HepG2 (cell line): ENCODE measurements around the gene PAIP1. TPM values are rescaled to one million over a fixed set of nuclear protein-coding genes. Genes with fewer than 3 reads are reported as not detected.

Experiments used
- ARNT ChIP-seq: fragments of 450-650 bp; IDR thresholded peaks from 2 replicates; pipeline ENCODE4 v1.6.1; 2017
- EEA1 ChIP-seq: sonication (generic); formaldehyde crosslinking; IDR thresholded peaks from 2 replicates; pipeline ENCODE4 v1.5.1; 2020; ENCODE audit warnings: mild to moderate bottlenecking, missing genetic modification reagents, borderline replicate concordance
- FLYWCH1 ChIP-seq: sonication (generic); formaldehyde crosslinking; IDR thresholded peaks from 2 replicates; pipeline ENCODE4 v1.8.1; 2023; ENCODE audit warnings: mild to moderate bottlenecking, missing genetic modification reagents
- HCFC1 ChIP-seq: fragments of 150-350 bp; IDR thresholded peaks from 2 replicates; pipeline ENCODE4 v1.6.1; 2014; ENCODE audit warnings: low read depth, low read length
- HDAC2 ChIP-seq: sonication (generic); formaldehyde crosslinking; IDR thresholded peaks from 2 replicates; pipeline ENCODE4 v1.4.0; 2020; ENCODE audit warnings: missing genetic modification reagents
- KLF6 ChIP-seq: IDR thresholded peaks from 2 replicates; pipeline ENCODE4 v1.8.0; 2016; ENCODE audit warnings: missing biosample characterization, missing genetic modification reagents
- KMT2A ChIP-seq: sonication (generic); formaldehyde crosslinking; IDR thresholded peaks from 2 replicates; pipeline ENCODE4 v1.4.0; 2020; ENCODE audit warnings: missing genetic modification reagents
- MAFK ChIP-seq, 2 experiments: IDR thresholded peaks in 1 of 2; conservative IDR thresholded peaks in 1 of 2; 2 replicates each; pipeline ENCODE4 v1.6.1; 2011; ENCODE audit warnings: improper control_type of control experiment in 2 of 2, low read length in 2 of 2
- MIXL1 ChIP-seq: IDR thresholded peaks from 2 replicates; pipeline ENCODE4 v1.6.1; 2016
- NR2C2 ChIP-seq: sonication (generic); formaldehyde crosslinking; IDR thresholded peaks from 2 replicates; pipeline ENCODE4 v1.4.0; 2020; ENCODE audit warnings: missing genetic modification reagents, mild to moderate bottlenecking, moderate library complexity, borderline replicate concordance
- SMAD3 ChIP-seq: sonication (generic); formaldehyde crosslinking; IDR thresholded peaks from 2 replicates; pipeline ENCODE4 v1.4.0; 2020; ENCODE audit warnings: missing genetic modification reagents
- SYNCRIP ChIP-seq: fragments of 200-400 bp; formaldehyde crosslinking; IDR thresholded peaks from 2 replicates; pipeline ENCODE4 v1.6.1; 2018; ENCODE audit warnings: mild to moderate bottlenecking, low read depth, low read length; ENCODE audit not compliant: insufficient read depth
- TEAD2 ChIP-seq: sonication (generic); formaldehyde crosslinking; IDR thresholded peaks from 2 replicates; pipeline ENCODE4 v1.9.0; 2021; ENCODE audit warnings: missing genetic modification reagents
- ZFP36L1 ChIP-seq: sonication (generic); formaldehyde crosslinking; IDR thresholded peaks from 2 replicates; pipeline ENCODE4 v1.8.0; 2022; ENCODE audit warnings: mild to moderate bottlenecking, missing genetic modification reagents, moderate library complexity
- ZFP82 ChIP-seq: sonication (generic); formaldehyde crosslinking; IDR thresholded peaks from 2 replicates; pipeline ENCODE4 v1.5.1; 2020; ENCODE audit warnings: mild to moderate bottlenecking, missing genetic modification reagents, borderline replicate concordance
- ZNF143 ChIP-seq: sonication (generic); formaldehyde crosslinking; IDR thresholded peaks from 2 replicates; pipeline ENCODE4 v1.4.0; 2020; ENCODE audit warnings: missing genetic modification reagents
- ZNF253 ChIP-seq: sonication (generic); formaldehyde crosslinking; IDR thresholded peaks from 2 replicates; pipeline ENCODE4 v1.8.0; 2022; ENCODE audit warnings: mild to moderate bottlenecking, missing genetic modification reagents, borderline replicate concordance
- ZNF274 ChIP-seq: sonication (generic); formaldehyde crosslinking; IDR thresholded peaks from 2 replicates; pipeline ENCODE4 v1.5.1; 2020; ENCODE audit warnings: mild to moderate bottlenecking, missing genetic modification reagents
- ZNF326 ChIP-seq: sonication (generic); formaldehyde crosslinking; IDR thresholded peaks from 2 replicates; pipeline ENCODE4 v1.4.0; 2020; ENCODE audit warnings: missing genetic modification reagents, borderline replicate concordance
- ZNF496 ChIP-seq: sonication (generic); formaldehyde crosslinking; IDR thresholded peaks from 2 replicates; pipeline ENCODE4 v1.8.1; 2023; ENCODE audit warnings: mild to moderate bottlenecking, moderate library complexity, missing genetic modification reagents; ENCODE audit not compliant: insufficient replicate concordance
- ZNF629 ChIP-seq: sonication (generic); formaldehyde crosslinking; conservative IDR thresholded peaks from 2 replicates; pipeline ENCODE4 v1.5.0; 2020; ENCODE audit warnings: missing genetic modification reagents
- ZNF747 ChIP-seq: sonication (generic); formaldehyde crosslinking; IDR thresholded peaks from 2 replicates; pipeline ENCODE4 v1.8.1; 2023; ENCODE audit warnings: missing genetic modification reagents, mild to moderate bottlenecking, borderline replicate concordance
- ZNF788 ChIP-seq: sonication (generic); formaldehyde crosslinking; IDR thresholded peaks from 2 replicates; pipeline ENCODE4 v1.5.0; 2020; ENCODE audit warnings: mild to moderate bottlenecking, missing genetic modification reagents, borderline replicate concordance
- ZNF839 ChIP-seq: sonication (generic); formaldehyde crosslinking; IDR thresholded peaks from 2 replicates; pipeline ENCODE4 v1.4.0; 2020; ENCODE audit warnings: missing genetic modification reagents, mild to moderate bottlenecking, borderline replicate concordance
- polyA plus RNA-seq, 8 experiments: library from polyadenylated mRNA; depleted of rRNA in 3 of 8; stranded (reverse) in 7 of 8; unstranded in 1 of 8; fragments of >200 nt; fragmentation: Illumina TruSeq in 4 of 8; extraction: Trizol in 4 of 8; gene quantifications; 2 replicates each; pipeline versions ENCODE4 v1.2.1 to v1.2.3, GENCODE V29; 2011 to 2016; ENCODE audit warnings: low read depth in 4 of 8, missing spikeins in 1 of 8, mixed read lengths in 1 of 8; ENCODE audit not compliant: insufficient read depth in 1 of 8
- total RNA-seq, 5 experiments: library from RNA; depleted of rRNA; stranded (reverse); fragments of >200 nt; fragmentation: Illumina TruSeq; extraction: Trizol; gene quantifications; 2 replicates each; pipeline ENCODE4 v1.2.3, GENCODE V29; 2016; ENCODE audit warnings: low read depth in 1 of 5
- TF ChIP-seq, protein P1 (sequence below): sonication (generic); formaldehyde crosslinking; IDR thresholded peaks from 2 replicates; pipeline ENCODE4 v1.4.0; 2020; ENCODE audit warnings: missing genetic modification reagents
- TF ChIP-seq, protein P2 (sequence below): sonication (generic); formaldehyde crosslinking; IDR thresholded peaks from 2 replicates; pipeline ENCODE4 v1.4.0; 2020; ENCODE audit warnings: missing genetic modification reagents
- TF ChIP-seq, protein P3 (sequence below): IDR thresholded peaks from 2 replicates; pipeline ENCODE4 v1.6.1; 2016; ENCODE audit warnings: low read depth, control low read depth

The PAIP1 gene
- total and polyA plus RNA-seq, 2 of the 13 experiments (the other 11 are each of a cell fraction or from before 2014, with no cell fraction given), result 96.6 to 116 TPM

DNA sequence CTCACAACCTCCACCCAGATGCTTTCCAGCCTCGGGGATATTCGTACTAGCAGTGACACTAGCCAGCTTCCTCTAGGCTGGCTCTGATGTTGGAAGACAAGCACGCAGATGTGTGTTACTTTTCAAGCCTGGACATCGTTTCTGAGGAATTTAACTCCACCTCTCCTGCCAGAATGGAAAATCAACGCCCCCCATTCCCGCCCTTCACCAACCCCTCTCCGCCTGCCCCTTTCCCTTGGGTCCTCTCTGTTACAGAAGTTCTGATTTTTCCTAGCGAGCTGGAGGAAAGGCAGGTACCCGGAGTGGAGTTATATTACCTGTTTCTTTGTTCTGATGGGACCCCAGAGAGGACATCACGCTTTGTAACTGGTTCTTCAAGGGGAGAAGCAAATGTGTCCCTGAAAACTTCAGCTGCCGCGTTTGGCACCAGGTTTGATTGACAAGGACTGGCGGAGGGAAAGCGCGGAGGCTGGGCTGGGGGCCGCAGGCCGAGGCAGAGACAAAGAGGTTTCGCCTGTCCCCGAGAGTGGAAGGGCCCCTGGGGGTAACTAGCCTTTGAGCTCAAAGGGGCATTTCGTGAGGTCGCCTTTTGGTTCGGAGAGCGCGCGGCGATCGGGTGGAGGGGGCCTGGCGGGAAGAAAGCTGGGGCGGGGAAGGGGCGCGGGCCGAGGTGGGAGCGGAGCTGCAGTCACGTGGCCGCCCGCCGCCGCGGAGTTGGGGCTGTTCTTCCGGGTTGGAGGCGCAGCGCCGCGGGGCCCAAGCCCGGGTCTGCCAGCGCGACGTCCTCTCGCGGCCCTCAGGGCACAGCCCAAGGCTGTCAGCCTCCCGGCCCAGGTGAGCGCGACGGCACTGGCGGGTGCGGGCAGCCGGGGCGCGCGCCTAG is 45.8 kb upstream of the PAIP1 start, which contains the start of gene NNT (continued):
- TF ChIP-seq, protein P1, sequence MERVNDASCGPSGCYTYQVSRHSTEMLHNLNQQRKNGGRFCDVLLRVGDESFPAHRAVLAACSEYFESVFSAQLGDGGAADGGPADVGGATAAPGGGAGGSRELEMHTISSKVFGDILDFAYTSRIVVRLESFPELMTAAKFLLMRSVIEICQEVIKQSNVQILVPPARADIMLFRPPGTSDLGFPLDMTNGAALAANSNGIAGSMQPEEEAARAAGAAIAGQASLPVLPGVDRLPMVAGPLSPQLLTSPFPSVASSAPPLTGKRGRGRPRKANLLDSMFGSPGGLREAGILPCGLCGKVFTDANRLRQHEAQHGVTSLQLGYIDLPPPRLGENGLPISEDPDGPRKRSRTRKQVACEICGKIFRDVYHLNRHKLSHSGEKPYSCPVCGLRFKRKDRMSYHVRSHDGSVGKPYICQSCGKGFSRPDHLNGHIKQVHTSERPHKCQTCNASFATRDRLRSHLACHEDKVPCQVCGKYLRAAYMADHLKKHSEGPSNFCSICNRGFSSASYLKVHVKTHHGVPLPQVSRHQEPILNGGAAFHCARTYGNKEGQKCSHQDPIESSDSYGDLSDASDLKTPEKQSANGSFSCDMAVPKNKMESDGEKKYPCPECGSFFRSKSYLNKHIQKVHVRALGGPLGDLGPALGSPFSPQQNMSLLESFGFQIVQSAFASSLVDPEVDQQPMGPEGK (CRISPR knock-in tag), result peak; percentile 64
- no peak for TF ChIP-seq ZNF326 (CRISPR knock-in tag)
- no peak; the same call in 1 of the 2 replicates for TF ChIP-seq KLF6 (CRISPR knock-in tag)
- TF ChIP-seq SMAD3 (CRISPR knock-in tag), result no peak
- 0 out of 2 replicates have a peak, but pooled peaks have one; percentile 13 for TF ChIP-seq MIXL1 (CRISPR knock-in tag)
- TF ChIP-seq ZNF747 (CRISPR knock-in tag), result no peak
- TF ChIP-seq HCFC1, result no peak
- TF ChIP-seq ZNF253, result no peak
- TF ChIP-seq FLYWCH1, result 0 out of 2 replicates have a peak, but pooled peaks have one; percentile 68
- no peak for TF ChIP-seq ZFP36L1
- TF ChIP-seq ZNF143 (CRISPR knock-in tag), result no peak
- TF ChIP-seq ZNF839 (CRISPR knock-in tag), result no peak
- TF ChIP-seq SYNCRIP, result no peak
- peak; percentile 42; the same call in 1 of the 2 replicates for TF ChIP-seq HDAC2 (CRISPR knock-in tag)
- TF ChIP-seq KMT2A (CRISPR knock-in tag), result peak; percentile 95
- TF ChIP-seq TEAD2 (CRISPR knock-in tag), result 0 out of 2 replicates have a peak, but pooled peaks have one; percentile 64
- no peak for TF ChIP-seq MAFK (conservative IDR thresholded peaks at IDR 0.05 in 1 of 2, IDR thresholded peaks at IDR 0.05 in 1 of 2; ENCODE audit: low read length in 2 of 2)
- TF ChIP-seq ZNF629 (CRISPR knock-in tag), result peak; percentile 60
- TF ChIP-seq, protein P2, sequence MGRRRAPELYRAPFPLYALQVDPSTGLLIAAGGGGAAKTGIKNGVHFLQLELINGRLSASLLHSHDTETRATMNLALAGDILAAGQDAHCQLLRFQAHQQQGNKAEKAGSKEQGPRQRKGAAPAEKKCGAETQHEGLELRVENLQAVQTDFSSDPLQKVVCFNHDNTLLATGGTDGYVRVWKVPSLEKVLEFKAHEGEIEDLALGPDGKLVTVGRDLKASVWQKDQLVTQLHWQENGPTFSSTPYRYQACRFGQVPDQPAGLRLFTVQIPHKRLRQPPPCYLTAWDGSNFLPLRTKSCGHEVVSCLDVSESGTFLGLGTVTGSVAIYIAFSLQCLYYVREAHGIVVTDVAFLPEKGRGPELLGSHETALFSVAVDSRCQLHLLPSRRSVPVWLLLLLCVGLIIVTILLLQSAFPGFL (CRISPR knock-in tag), result no peak
- peak; percentile 72; the same call in 1 of the 2 replicates for TF ChIP-seq ZNF274 (CRISPR knock-in tag)
- peak; percentile 89 for TF ChIP-seq NR2C2 (CRISPR knock-in tag)
- TF ChIP-seq EEA1 (CRISPR knock-in tag), result peak; percentile 80; the same call in 1 of the 2 replicates
- no peak for TF ChIP-seq ZFP82 (CRISPR knock-in tag)
- TF ChIP-seq, protein P3, sequence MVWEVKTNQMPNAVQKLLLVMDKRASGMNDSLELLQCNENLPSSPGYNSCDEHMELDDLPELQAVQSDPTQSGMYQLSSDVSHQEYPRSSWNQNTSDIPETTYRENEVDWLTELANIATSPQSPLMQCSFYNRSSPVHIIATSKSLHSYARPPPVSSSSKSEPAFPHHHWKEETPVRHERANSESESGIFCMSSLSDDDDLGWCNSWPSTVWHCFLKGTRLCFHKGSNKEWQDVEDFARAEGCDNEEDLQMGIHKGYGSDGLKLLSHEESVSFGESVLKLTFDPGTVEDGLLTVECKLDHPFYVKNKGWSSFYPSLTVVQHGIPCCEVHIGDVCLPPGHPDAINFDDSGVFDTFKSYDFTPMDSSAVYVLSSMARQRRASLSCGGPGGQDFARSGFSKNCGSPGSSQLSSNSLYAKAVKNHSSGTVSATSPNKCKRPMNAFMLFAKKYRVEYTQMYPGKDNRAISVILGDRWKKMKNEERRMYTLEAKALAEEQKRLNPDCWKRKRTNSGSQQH (CRISPR knock-in tag), result no peak
- TF ChIP-seq ZNF496 (CRISPR knock-in tag), result no peak
- TF ChIP-seq ARNT, result no peak
- peak; percentile 42; the same call in 1 of the 2 replicates for TF ChIP-seq ZNF788
